Neural progenitor cell (in vitro differentiated cells): Measurements from ENCODE around the gene ADAMTS20.

Experiments
- EZH2 ChIP-seq: fragments of 200-600 bp; sonication (generic); IDR thresholded peaks from 2 replicates; pipeline ENCODE4 v1.6.1; 2017; ENCODE audit warnings: antibody characterized with exemption, mild to moderate bottlenecking, moderate library complexity
- TF ChIP-seq, protein P1 (sequence below): fragments of 200-600 bp; sonication (generic); IDR thresholded peaks from 2 replicates; pipeline ENCODE4 v1.5.1; 2017; ENCODE audit warnings: antibody characterized with exemption, mild to moderate bottlenecking

DNA sequence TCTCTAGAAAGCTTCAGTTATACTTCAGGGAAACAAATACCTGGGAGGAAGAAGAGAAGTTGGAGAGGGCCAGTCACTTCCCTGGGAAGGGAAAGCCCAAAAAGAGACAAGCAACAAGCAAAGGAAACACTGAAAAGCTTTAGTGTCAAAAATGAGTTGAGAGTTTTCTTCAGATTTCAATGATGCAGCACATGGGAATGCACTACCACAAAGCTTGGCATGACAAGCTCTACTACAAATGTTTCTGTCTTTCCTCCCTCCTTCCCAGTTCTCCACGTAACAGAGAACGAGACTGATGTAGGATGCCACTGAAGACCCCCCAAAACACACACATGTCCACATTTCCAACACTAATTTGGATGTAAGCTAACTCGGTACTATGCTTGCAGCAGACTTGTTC is 26.8 kb upstream of the ADAMTS20 start:
- TF ChIP-seq, protein P1, sequence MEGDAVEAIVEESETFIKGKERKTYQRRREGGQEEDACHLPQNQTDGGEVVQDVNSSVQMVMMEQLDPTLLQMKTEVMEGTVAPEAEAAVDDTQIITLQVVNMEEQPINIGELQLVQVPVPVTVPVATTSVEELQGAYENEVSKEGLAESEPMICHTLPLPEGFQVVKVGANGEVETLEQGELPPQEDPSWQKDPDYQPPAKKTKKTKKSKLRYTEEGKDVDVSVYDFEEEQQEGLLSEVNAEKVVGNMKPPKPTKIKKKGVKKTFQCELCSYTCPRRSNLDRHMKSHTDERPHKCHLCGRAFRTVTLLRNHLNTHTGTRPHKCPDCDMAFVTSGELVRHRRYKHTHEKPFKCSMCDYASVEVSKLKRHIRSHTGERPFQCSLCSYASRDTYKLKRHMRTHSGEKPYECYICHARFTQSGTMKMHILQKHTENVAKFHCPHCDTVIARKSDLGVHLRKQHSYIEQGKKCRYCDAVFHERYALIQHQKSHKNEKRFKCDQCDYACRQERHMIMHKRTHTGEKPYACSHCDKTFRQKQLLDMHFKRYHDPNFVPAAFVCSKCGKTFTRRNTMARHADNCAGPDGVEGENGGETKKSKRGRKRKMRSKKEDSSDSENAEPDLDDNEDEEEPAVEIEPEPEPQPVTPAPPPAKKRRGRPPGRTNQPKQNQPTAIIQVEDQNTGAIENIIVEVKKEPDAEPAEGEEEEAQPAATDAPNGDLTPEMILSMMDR = no peak
- no peak for TF ChIP-seq EZH2
